HG03039 (cell line): ENCODE data around the gene ZMIZ1.

Experiments used
- ATAC-seq: cut with Tn5 transposase; IDR thresholded peaks from one replicate; pipeline ENCODE4 v1.9.1; 2021; ENCODE audit warnings: mild to moderate bottlenecking, moderate library complexity; ENCODE audit not compliant: unreplicated experiment

The ZMIZ1 gene

DNA sequence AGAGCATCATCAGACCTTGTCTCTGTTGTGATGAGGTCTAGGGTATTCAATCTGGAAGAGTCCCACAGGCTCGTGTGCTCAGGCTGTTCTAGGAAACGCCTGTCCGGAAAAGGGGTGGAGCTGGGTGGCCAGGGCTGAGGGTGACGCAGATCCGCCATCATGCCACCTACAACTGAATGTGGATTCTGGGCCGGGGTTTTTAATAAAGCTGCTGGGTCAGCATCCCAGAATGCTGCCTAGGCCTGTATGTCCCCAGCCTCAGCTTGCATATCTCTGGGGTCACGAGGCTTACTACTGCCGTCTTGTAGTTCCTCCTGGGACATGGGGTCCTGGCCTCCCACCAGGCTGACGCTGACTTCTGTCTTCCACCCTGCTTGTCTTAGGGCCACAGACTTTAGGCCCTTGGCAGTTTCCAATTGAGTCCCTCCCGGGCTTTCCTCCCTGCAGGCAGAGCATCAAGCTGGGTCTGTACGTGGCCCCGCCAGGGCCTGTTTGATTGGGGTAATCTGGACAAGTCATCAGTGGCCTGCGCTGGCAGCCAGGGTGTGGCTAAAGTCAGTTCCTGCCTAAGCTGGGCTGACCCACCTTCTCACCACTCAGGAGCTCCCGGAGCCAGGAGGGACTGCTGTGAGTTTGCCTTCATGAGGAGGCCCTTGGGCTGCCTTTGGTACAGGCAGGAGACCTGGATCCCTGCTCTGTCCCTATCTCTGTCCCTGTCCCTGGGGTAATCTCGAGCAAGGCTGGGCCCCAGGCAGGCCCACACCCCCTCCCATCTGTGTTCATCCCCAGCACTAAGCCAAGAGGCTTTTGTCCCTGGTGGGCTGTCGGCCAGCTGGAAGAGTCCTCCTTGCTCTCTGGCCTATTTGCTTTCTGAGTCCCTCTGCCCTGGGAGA, 79.9 kb downstream of the ZMIZ1 start:
- no peak for ATAC-seq

DNA sequence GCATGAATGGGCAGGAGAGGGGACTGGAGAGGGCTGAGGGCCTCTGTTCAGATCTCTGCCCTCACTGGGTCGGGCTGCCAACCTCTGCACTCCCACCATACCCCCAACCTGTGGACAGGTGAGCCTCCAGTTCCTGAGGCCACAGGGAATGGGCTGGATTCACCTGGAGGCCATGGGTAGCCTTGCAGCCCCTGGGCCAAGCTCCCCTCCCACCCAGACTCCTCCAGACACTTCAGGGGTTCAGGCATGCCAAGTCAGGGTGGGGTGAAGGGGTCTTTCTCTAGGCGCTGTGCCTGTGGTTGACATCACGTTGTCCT, 80.5 kb downstream of the ZMIZ1 start:
- ATAC-seq, result no peak

DNA sequence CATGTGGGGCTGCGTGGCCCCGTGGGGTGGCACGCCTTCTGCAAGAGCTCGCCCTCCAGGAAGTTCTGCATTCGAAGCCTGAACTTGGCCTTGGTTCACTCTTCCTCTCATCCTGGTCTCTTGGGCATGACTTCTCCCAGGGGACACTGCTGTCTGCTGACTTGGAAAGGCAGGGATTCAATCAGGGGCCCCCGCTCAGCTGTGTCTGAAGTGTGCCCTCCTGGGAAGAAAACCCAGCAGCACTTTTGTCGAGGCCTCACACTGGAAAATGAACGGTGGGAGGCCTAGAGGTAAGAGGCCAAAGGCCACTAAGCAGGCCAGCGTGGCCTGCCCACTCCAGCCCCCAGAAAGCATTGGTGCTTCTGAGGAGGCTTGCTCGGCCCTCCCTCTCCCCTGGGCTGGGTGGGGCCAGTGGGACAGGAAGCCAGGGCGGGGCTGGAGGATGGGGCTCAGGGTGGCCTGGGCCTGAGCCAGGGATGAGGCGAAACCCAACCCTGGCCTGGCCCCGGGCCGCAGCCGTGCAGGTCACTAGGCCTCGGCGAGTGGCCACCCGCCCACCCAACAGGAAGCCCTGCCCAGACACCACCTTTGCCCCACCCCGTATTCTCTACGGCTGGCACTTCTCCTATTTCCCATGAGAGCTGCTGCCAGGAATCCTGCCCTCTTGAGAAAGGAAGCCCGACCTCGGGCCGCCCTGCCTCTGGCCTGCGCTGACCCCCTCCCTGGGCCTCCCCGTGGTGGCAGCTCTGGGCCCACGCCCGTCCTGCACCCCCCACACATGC, 81.1 kb downstream of the ZMIZ1 start:
- ATAC-seq, result no peak

DNA sequence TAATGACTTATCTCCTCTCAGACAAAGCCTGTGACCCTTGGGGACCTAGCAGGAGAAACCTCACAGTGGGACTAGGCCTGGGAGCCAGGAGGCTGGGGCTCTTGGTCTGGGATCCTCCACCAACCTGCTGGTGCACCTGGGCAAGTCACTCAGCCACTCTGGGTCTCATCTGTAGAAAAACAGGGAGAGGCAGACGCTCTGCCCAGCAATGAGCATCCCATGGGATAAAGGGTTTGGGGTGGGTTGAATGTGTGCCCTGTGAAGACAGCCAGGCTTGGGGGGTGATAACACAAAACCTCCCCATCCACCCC, 81.6 kb downstream of the ZMIZ1 start:
- ATAC-seq, result no peak

DNA sequence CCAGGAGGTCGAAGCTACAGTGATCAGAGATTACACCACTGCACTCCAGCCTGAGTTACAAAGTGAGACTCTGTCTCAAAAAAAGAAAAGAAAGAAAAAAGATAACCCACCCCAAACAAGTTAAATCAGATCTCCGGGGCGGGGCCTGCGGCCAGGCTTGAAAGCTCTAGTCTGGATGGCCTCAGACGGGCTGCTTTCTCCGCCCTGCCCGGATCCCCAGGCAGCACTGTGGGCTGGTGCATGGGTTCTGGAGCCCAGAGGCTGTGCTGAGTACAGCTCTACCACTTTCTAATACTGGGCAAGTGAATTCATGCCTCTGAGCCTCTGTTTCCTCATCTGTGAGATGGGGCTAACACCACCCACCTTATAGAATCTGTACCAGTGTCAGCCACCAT, 83.7 kb downstream of the ZMIZ1 start:
- no peak for ATAC-seq

DNA sequence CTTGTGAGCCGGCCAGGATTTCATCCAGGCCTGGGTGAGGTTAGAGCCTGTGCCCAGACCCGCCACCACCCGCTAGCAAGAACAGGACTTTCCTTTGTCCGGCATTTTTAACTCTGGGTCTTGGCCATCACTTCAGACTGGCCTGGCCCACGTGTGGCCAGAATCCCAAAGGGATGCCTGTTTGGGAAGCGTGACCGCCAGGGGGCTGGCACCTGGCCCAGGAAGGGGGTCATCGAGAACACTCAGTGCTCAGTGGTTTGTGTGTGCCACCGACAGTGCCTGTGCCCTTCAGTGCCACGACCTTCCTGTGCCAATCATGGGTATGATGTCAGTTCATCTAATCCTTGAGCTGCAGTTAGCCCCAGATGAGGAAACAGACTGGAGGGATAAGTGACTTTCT, 85.0 kb downstream of the ZMIZ1 start:
- no peak for ATAC-seq

DNA sequence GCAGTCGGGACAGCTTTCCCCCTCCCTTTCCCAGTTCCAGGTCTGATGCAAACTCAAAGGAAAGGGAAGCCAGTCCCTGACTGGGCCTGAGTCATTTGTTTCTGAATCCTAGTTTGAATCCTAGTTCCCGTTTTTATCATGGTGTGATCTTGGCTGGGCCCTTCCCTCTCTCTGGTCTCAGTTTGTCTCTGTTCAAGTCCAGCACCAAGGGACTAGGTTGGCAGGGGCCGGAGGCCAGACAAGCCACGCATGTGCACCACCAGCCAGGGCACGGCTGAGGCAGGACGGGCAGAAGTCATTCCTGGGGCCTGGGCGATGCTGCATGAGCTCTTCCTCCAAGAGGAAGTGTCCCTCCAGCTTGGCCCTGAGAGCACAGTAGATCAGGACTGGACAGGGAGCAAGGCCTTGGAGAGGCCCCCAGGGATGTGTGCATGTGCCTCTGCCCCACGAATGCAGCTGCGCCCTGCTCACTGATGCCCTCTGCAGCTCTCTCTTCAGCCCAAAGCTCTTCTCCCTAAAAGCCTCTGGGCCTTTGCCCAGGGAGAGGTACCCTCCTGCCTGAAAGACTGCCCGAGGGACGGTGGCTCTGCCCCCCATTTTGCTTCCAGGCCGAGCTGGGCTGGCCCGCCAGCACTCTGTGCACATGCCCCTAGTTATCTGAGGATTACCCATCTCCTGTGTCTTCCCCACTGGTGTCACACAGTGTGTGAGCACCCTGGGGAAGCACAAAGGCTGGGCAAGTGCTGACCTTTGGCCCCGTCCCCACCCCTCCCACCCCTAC, 86.7 kb downstream of the ZMIZ1 start:
- no peak for ATAC-seq

DNA sequence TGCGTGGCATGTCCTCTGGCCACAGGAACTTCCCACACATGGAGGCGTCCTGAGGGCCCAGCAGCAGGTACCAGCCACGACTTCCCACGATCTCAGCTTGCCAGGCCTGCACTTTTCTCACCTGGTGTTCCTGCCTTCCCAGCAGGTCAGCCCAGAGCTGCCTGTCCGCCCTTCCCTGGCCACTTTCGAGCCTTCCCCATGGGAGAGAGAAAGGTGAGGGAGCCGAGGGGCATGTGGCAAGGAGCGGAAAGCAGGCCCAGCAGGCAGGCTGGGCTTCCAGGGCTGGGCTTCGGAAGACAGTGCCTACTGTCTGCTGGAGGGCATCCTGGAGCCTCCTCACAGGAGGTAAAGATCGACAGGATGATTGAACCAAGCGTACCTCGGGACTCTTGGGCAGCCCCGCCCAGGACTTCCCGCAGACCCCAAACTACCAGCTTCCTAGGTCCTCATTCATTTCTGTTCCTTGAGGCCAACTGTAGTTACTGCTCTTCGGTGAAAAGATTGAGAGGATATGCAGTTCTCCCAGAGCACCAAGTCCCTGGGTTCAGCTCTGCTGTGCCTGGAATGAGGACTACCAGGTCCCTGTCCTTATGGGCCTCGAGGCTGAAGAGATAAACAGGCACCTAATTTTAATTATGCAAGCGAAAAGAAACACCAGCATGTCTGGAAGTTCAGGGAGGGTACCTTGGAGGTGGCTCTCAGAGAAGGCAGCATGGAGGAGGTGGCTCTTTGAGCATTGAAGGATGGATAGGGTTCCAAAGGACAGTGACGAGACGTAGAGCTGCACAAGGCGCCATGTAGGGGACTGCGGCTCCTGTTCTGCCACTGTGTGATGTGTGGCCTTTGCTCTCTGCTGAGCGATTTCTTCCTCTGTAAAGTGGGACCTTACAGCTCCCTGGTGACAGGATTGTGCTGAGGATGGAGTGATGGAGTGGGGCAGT, 87.8 kb downstream of the ZMIZ1 start:
- no peak for ATAC-seq

DNA sequence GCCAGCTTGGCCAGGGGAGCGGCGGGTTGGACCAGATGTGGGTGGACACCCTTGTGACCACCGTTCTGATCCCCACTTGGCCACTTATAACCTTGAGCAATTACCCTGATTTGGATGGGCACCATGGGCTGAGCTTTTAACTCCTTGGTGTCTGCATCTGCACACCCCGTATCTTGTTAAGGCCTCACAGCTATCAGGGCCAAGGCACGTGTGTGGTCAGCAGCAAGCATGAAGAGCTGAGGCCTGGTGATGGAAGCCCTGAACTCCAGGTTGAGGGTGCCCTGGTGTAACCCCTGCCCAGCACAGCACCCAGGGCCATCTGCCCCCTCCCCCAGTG, 89.2 kb downstream of the ZMIZ1 start:
- no peak for ATAC-seq

DNA sequence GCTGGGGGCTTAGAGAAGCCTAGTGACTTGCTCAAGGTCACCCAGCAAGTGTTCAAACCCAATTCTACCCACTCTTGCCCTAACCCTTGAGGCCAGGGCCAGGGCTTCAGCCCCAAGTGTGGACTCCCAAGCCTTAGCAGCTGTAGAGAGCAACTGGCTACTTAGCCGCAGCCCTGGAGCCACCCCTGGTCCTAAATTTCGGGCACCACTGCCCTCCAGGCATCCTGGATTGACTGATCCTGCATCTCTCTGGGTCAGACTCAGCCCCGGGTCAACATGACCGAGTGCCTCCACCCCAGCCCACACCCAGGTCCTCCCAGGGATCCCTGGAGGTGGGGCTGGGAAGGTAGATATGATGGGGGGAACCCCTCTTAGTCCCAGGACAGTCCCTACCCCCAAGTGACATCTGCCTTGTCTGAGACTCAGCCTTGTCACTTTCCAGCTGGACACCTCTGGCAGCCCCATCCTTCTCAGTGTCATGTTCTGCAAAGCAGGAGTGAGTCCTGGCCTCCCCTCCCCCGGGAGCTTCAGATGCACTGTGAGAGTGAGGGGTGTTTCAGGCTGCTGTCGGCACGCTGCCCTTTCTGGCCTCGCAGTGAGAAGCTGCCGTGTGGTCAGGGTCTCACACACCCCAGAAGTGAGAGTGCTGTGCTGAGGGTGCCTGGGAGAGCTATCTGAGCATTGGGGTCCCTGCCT, 89.8 kb downstream of the ZMIZ1 start:
- no peak for ATAC-seq

DNA sequence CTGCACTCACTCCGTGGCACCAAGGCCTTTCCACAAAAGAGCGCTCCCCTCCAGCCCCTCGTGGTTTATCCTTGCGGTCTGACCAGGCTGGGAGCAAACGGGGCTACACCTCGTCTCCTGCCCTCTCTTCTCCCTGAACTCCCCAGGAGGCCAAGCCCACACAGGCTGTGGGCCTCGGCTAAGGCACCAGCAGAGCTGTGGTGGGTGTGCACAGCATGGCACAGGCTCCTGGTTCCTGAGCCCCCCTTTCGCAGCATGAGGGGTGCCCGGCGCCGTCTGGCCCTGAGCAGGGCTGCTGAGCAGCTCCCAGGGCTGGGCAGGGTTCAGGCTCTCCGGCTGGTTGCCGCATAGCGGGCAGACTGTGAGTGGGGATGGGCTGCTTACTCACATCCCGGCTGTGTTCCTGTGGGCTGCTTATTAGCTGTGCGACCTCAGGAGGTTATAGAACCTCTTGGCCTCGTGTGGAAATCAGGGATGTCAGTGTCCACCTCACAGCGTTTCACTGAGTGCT, 90.4 kb downstream of the ZMIZ1 start:
- no peak for ATAC-seq

DNA sequence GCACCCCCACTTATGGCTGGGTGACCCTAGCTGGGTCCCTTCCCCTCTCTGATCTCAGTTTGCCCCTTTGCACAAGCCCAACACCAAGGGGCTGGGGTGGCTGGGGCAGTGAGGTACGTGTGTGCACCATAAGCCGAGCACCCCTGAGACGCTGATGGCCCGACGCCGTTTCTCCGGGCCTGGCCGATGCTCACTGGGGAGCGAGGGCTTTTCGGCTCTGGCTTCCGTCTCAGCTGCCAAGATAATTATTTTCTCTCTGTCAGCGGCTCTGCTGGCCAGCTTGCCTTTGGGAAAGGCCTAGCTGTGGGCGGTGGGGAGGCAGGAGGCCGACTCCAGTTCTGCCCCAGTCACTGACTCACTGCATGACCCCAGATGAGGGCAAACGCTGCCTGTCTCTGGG, 91.0 kb downstream of the ZMIZ1 start:
- no peak for ATAC-seq

DNA sequence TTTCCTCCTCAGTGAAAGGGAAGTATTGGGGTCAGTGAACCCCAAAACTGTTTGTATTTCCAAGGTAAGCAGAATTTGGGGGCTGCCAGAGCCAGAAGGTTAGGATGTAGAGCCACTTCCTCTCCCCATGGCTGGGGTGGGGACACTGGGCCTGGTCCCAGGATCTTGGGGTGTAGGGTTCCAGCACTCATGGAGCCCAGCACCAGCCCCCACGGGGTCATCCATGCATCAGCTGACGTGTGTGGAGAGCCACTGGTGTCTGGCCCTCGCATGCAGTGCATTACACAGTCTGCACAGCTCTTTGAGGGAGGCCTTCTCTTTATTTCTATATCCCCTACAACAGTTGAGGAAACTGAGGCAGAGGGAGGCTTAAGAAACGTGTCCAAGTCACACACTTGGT, 91.4 kb downstream of the ZMIZ1 start:
- no peak for ATAC-seq

DNA sequence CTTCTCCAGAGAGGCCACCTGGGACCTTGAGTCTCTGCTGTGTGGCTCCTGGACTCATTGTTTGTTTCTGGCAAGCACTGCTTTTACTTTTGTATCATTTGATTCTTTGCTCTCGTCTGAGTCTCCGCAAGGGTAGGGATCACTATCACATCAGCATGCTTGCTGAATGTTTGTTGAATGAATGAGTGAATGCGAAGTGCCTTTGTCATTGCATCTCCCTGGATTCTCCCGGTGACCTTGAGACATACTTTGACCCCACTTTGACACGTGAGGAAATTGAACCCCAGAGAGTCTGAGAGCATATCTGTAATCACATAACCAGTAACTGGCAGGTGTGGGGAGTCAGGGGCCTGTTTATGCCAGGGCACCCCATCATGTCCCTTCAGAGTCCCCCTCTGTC, 92.8 kb downstream of the ZMIZ1 start:
- ATAC-seq, result no peak

DNA sequence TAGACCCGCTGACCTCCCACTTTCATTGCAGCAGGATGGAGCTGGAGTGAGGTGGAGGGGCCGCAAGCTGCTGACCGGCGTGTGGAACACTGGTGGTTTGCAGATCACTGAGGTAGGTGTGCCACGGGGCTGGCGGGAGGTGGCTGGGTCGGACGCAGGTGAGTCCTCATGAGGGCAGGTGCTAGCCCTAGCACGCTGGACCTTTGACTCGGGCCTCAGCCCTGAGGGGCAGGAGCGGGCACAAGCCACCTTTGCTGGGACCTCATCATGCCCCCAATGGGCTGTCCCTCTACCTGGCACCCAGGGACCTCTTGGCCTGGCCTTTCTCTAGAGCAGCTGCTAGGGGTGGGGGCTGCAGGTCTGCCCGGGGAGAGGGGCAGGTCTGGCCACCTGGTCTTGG, 93.3 kb downstream of the ZMIZ1 start:
- no peak for ATAC-seq

DNA sequence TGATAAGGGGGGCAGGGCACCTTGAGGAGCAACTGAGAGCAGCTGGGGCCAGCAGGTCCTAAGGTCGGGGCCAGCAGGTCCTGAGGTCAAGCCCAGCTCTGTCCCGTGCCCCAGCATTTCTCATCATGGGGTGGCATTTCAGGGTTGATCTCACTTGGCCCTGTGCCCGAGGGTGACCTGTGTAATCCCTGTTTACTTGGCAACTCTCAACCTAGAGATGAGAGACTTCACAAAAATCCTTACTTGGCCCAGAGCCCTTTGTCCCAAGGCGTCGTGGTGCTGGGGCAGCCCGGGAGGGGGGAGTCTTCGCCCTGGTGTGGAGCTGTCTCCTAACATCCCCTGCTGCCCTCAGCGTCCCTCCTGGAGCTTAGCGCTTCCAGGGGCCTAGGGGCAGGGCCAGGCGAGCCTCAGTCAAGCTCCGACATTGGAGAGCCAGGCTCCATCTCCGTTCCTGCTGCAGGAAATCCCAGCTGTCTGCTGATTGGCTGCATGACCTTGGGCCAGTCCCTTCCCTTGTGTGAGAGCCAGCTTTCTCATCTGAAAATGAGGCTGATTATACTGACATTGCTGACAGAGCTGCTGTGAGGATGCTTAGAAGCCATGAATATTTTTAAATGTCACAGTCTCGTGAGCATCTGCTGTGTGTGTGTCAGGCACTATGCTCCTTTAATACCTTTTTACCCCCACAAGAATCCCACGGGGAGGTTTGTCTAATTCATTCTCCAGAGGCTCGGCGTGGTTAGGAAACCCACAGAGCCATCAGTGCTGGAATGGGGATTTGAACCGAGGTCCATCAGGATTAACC, 94.3 kb downstream of the ZMIZ1 start:
- ATAC-seq, result no peak

DNA sequence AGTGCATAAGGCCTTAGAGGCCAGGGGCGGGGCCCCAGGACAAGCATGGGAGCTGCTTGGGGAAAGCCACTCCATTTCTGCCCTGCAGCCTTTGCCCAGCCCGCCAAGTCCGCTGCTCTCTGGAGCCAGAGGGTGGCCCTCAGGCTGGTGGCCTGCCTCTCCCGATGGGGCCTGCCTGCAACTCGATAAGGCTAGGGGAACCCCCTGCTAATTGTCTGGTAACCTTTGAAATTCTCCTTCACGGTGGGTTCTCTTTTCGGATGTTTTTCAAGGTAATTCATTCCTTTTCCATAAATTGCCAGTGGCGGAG, 94.9 kb downstream of the ZMIZ1 start:
- ATAC-seq, result no peak

DNA sequence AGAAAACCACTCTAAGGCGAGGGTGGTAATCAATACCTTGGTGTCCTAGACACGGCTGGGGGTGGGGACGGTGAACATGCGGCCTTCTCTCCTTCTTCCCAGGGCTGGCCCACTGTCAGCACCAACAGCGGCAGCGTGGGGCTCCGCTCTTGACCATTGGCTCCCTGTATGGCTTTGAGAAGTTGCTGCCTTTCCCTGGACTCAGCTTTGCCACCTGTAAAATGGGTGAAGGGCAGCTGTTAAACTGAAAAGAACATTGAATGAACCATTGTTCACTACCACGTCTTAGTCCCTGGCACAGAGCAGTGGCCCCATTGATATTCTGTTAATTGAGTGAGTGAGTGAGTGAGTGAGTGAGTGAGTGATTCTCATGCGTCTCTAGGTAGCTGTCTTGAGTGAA, 95.3 kb downstream of the ZMIZ1 start:
- no peak for ATAC-seq

DNA sequence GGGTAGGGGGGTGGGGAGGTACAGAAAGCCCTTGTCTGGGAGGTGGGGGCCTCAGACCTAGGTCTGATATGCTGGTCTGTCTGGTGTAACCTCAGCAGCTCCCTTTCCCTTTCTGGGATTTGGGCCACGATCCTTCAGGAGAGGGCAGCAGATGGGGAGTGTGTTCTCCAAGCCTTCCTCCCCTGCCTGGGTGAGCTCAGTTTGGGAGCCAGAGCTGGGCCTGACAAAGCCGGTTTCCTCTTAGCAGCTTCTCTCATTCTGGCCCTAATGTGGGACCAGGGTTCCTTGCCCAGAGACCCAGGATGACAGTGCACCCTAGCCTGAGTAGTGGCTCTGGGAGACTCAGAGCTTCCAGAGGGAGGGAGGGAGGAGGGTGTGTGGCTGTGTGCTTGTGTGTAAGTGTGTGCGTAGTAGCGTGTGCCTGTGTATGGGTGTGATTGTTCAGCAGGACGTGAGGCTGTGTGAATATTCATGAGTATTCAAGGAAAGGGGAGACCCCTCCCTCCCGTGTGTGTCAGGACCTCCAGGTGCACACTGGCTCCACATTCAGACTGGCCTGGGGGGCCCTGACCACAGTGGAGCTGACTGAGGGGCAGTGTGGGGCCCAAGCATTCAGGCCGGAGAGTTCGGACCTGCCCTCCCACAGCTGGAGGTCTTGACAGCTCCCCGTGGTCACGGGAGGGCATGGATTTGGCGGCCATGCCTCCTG, 96.5 kb downstream of the ZMIZ1 start:
- ATAC-seq, result no peak
